Esophagus muscularis mucosa (tissue), 4 donors: ENCODE results near the gene CYSTM1. TPM values are rescaled to one million over a fixed set of nuclear protein-coding genes. Genes with fewer than 3 reads are reported as not detected.
"Not testable (repeated sequence)": the region's sequence is repeated elsewhere in the genome, so short reads cannot be mapped to it uniquely, and the experiment has no call there.

ENCODE experiments used
- DNase-seq: peaks from one replicate; pipeline ENCODE4 v3.0.0-alpha.2; 2017; ENCODE audit errors: extremely low spot score
- H3K27ac ChIP-seq, 4 donors: fragments of 200-600 bp; sonication (generic); replicated peaks in 1 of 4; 1 replicate in 3 of 4; 2 replicates in 1 of 4; pipeline ENCODE4 v1.5.1; 2016 to 2019; ENCODE audit warnings: mild to moderate bottlenecking in 1 of 4
- H3K27me3 ChIP-seq, 4 donors: fragments of 200-600 bp; sonication (generic); one replicate each; pipeline versions ENCODE4 v1.5.1 to v1.6.0; 2016 to 2019
- H3K36me3 ChIP-seq, 4 donors: fragments of 200-600 bp; sonication (generic); one replicate each; pipeline ENCODE4 v1.5.1; 2016 to 2019
- H3K4me1 ChIP-seq, 4 donors: fragments of 200-600 bp; sonication (generic); one replicate each; pipeline ENCODE4 v1.5.1; 2016 to 2019
- H3K4me3 ChIP-seq, 4 donors: fragments of 200-600 bp; sonication (generic); 1 replicate in 2 of 4; 2 replicates in 2 of 4; pipeline ENCODE4 v1.5.1; 2016 to 2019; ENCODE audit warnings: mild to moderate bottlenecking in 4 of 4, moderate library complexity in 1 of 4
- H3K9me3 ChIP-seq, 4 donors: fragments of 200-600 bp; sonication (generic); 1 replicate in 3 of 4; 2 replicates in 1 of 4; pipeline ENCODE4 v1.5.1; 2016 to 2019
- CTCF ChIP-seq, 3 experiments: fragments of 200-600 bp in 2 of 3; fragments of 450-650 bp in 1 of 3; sonication (generic) in 2 of 3; IDR thresholded peaks; one replicate each; pipeline ENCODE4 v1.5.1; 2017 to 2019; ENCODE audit warnings: antibody characterized with exemption in 3 of 3, mild to moderate bottlenecking in 2 of 3, moderate library complexity in 1 of 3
- EP300 ChIP-seq: sonication (generic); formaldehyde crosslinking; IDR thresholded peaks from one replicate; pipeline ENCODE4 v1.6.1; 2017; ENCODE audit warnings: antibody characterized with exemption
- POLR2A ChIP-seq: fragments of 450-650 bp; IDR thresholded peaks from one replicate; pipeline ENCODE4 v1.6.1; 2017; ENCODE audit warnings: antibody characterized with exemption, moderate library complexity, mild to moderate bottlenecking, low read depth
- POLR2AphosphoS5 ChIP-seq, 2 donors: sonication (generic); formaldehyde crosslinking; IDR thresholded peaks; one replicate each; pipeline ENCODE4 v1.6.1; 2017; ENCODE audit warnings: antibody characterized with exemption in 2 of 2
- WGBS: methylation state at CpG from one replicate; pipeline ENCODE4 v1.1.5; 2018; 5-methylcytosine and 5-hydroxymethylcytosine counted together
- intact Hi-C: fragments of 100-400 bp; cut with DNase I; formaldehyde crosslinking; loops from one replicate; pipeline ENCODE4 v1.15.1; 2023
- total RNA-seq, 4 donors: library from RNA; depleted of rRNA; stranded (reverse); fragments of >200 nt; gene quantifications; one replicate each; pipeline versions ENCODE4 v1.1.0 to v1.2.1, GENCODE V29; 2016

Gene CYSTM1
- total RNA-seq, 4 donors from 2014 or later, result 54.0 to 81.0 (median 67.8) TPM

DNA sequence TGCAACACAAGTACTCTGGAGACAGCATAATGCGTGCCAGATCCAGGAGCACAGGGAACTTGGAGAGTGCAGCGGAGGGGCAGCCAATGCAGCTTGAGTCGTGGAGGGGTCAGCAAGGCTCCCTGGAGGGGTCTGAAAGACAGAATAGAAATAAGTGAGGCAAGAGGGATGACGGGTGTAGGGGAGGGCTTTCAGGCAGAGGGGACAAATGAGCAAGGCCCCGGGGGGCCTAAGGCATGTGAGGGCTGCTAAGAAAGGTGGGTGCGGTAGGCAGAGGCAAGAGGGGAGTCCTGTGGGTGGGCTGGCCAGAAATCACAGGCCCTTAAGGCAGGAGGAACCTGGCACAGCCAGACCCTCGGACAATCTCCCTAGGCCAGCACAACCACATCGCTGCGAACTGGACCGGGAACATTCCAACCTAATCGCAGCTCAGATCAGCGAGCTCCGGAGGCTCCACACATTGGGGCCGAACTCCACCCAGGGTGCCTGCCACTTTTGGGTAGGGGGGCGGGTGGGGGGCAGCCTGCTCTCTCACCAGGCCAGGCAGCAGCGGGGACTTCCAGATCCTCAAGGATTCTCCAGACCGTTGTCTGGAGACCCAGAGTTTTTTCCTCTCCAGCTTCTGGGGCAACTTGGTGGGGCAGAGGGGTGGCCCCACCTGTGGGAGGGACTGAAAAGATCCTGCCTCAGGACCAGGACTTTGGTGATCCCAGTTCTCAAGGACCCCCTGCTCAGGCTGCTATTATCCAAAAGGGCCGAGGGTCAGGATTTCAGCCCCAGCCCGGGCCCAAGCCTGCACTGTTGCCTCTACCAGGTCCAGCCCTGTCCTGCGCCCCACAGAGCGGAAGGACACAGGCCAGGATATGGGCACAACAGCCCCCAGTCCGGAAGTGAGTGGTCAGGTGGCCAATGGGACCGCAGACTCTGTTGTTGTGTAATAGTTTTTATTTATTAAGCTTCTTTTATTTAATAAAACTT lies 22.7 kb upstream of the CYSTM1 start:
- Histone ChIP-seq H3K27me3 (no peaks in the 10 kb centered on the region), H3K9me3 (no peaks in the 10 kb centered on the region), H3K4me3 (no peak overlapping the region), H3K4me1 (peaks cover 11 to 27% (median 15%) of the 10 kb centered on the region in 4 donors), H3K27ac (no peak overlapping the region), H3K36me3 (no peaks in the 10 kb centered on the region)
- intact Hi-C loops, result loop anchor here (10.0 kb wide), 1 partner anchor 368 kb away; no protein-coding TSS in a partner anchor
- TF ChIP-seq POLR2AphosphoS5 (IDR thresholded peaks at IDR 0.05) (no peak), EP300 (no peak), POLR2A (no peak)
- WGBS, result 76% methylated on average over 17 of the region's 23 CpGs
- DNase-seq, result no peak

GRCh38 chr5:140153255-140153654 lies 21.7 kb upstream of the CYSTM1 start:
- DNase-seq, result no peak
- H3K27me3 ChIP-seq, result no peaks in the 10 kb centered on the region
- no peak overlapping the region for H3K27ac ChIP-seq
- no peaks in the 10 kb centered on the region for H3K9me3 ChIP-seq
- no peaks in the 10 kb centered on the region for H3K36me3 ChIP-seq
- peaks cover 11 to 31% (median 20%) of the 10 kb centered on the region in 4 donors for H3K4me1 ChIP-seq
- TF ChIP-seq POLR2AphosphoS5 (IDR thresholded peaks at IDR 0.05), result no peak
- no peak for TF ChIP-seq EP300
- no peak for TF ChIP-seq POLR2A
- no peak for TF ChIP-seq CTCF (IDR thresholded peaks at IDR 0.05)
- WGBS, result 50% methylated on average over 6 of the region's 7 CpGs
- no peak overlapping the region for H3K4me3 ChIP-seq
- intact Hi-C loops, result loop anchor here (10.0 kb wide), 1 partner anchor 368 kb away; no protein-coding TSS in a partner anchor

DNA sequence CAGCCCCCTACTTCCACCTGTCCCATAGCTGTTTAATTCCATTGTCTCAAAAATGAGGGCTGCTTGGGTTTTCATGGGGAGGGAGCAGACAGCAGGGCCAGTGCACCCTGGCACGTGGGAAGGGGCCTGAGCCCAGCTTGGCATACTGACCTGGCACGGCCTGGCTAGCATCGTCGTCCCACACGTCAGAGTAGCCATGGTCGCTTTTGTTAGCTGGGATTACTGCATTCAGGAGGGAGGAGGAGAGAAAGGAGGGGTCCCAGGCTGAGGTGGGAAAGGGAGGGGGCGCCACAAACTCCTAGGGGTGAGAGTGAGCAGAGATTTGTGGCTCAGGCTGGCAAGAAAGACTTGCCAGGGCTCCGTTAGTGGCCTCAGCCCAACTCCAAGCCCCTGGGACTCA lies 21.1 kb upstream of the CYSTM1 start:
- intact Hi-C loops, result loop anchor here (10.0 kb wide), 1 partner anchor 369 kb away; no protein-coding TSS in a partner anchor

DNA sequence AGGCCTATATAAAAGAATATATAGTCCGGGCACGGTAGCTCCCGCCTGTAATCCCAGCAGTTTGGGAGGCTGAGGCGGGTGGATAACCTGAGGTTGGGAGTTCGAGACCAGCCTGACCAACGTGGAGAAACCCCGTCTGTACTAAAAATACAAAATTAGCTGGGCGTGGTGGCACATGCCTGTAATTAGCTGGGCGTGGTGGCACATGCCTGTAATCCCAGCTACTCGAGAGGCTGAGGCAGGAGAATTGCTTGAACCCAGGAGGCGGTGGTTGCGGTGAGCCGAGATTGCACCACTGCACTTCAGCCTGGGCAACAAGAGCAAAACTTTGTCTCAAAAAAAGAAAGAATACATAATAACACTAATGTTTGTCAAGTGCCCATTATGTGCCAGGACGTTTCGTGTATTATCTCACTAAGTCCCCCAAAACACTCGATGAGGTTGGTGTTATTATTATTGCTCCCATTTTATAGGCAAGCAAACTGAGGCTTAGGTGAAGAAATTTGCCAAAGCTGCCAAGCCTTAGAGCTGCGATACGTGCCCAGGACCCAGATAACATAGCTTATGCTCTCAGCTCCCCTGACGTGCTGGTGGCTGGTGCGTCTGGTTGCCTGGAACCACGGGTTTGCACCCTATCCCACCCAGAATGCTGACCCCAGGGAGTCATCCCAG lies 20.1 kb upstream of the CYSTM1 start:
- 88% methylated on average over 21 of the region's 21 CpGs for WGBS
- H3K4me1 ChIP-seq, result peaks cover 11 to 31% (median 20%) of the 10 kb centered on the region in 4 donors
- not testable (repeated sequence) for H3K27me3 ChIP-seq, DNase-seq, H3K36me3 ChIP-seq, H3K9me3 ChIP-seq, H3K27ac ChIP-seq, H3K4me3 ChIP-seq
- intact Hi-C loops, result loop anchor here (10.0 kb wide), 1 partner anchor 370 kb away; no protein-coding TSS in a partner anchor

More for the DNA sequence above, 21.1 kb upstream of the CYSTM1 start:
- TF ChIP-seq POLR2AphosphoS5 (IDR thresholded peaks at IDR 0.05) (no peak), CTCF (IDR thresholded peaks at IDR 0.05) (no peak), EP300 (no peak), POLR2A (no peak)
- Histone ChIP-seq H3K27me3 (no peaks in the 10 kb centered on the region), H3K27ac (no peak overlapping the region), H3K36me3 (no peaks in the 10 kb centered on the region), H3K9me3 (no peaks in the 10 kb centered on the region), H3K4me1 (peaks cover 11 to 31% (median 20%) of the 10 kb centered on the region in 4 donors), H3K4me3 (no peak overlapping the region)
- WGBS, result 67% methylated on average over 7 of the region's 8 CpGs
- DNase-seq, result no peak

GRCh38 chr5:140157032-140157781 lies 17.8 kb upstream of the CYSTM1 start:
- Histone ChIP-seq H3K36me3 (no peaks in the 10 kb centered on the region), H3K27ac (peak overlapping the region; percentile 10 to 67 (median 50)), H3K4me3 (peak overlapping the region; percentile 46 to 60 (median 49)), H3K4me1 (peaks cover 11 to 31% (median 20%) of the 10 kb centered on the region in 4 donors), H3K9me3 (no peaks in the 10 kb centered on the region), H3K27me3 (no peaks in the 10 kb centered on the region)
- intact Hi-C loops, result loop anchor here (10.0 kb wide), 1 partner anchor 372 kb away; no protein-coding TSS in a partner anchor
- TF ChIP-seq CTCF (IDR thresholded peaks at IDR 0.05), result peak; percentile 93 to 98 (median 94)
- no peak for TF ChIP-seq POLR2A
- no peak for TF ChIP-seq EP300
- TF ChIP-seq POLR2AphosphoS5 (IDR thresholded peaks at IDR 0.05), result peak in 1 of 2 donors; percentile 66
- WGBS, result 3% methylated on average over 13 of the region's 30 CpGs
- peak; percentile 97 for DNase-seq
